GM23338 (cell line): ENCODE measurements around the gene PIK3C3.

ENCODE experiments used
- CREB1 ChIP-seq: fragments of 250-450 bp; sonication (Bioruptor Pico); IDR thresholded peaks from 2 replicates; pipeline ENCODE4 v1.5.0; 2020; ENCODE audit warnings: low read depth, mild to moderate bottlenecking, moderate library complexity
- ETS1 ChIP-seq: IDR thresholded peaks from 2 replicates; pipeline ENCODE4 v1.6.1; 2016; ENCODE audit warnings: antibody characterized with exemption
- EZH2 ChIP-seq: fragments of 200-600 bp; sonication (generic); IDR thresholded peaks from one replicate; pipeline ENCODE4 v1.8.0; 2017; ENCODE audit warnings: antibody characterized with exemption, mild to moderate bottlenecking, low read depth; ENCODE audit not compliant: unreplicated experiment
- EZH2phosphoT487 ChIP-seq: fragments of 200-600 bp; sonication (generic); IDR thresholded peaks from one replicate; pipeline ENCODE4 v1.8.1; 2018; ENCODE audit warnings: antibody characterized with exemption; ENCODE audit not compliant: unreplicated experiment
- JUNB ChIP-seq: IDR thresholded peaks from one replicate; pipeline ENCODE4 v1.6.1; 2016; ENCODE audit warnings: antibody characterized with exemption; ENCODE audit not compliant: unreplicated experiment
- POLR2AphosphoS5 ChIP-seq: IDR thresholded peaks from 2 replicates; pipeline ENCODE4 v1.6.1; 2016; ENCODE audit warnings: antibody characterized with exemption, low read depth
- STAT1 ChIP-seq: IDR thresholded peaks from one replicate; pipeline ENCODE4 v1.6.1; 2016; ENCODE audit warnings: antibody characterized with exemption; ENCODE audit not compliant: unreplicated experiment
- ZNF114 ChIP-seq: fragments of 250-450 bp; sonication (Bioruptor Pico); IDR thresholded peaks from 2 replicates; pipeline ENCODE4 v1.5.0; 2020; ENCODE audit warnings: mild to moderate bottlenecking, moderate library complexity
- ZNF331 ChIP-seq: fragments of 250-450 bp; sonication (Bioruptor Pico); IDR thresholded peaks from 2 replicates; pipeline ENCODE4 v1.5.0; 2020; ENCODE audit warnings: low read depth, mild to moderate bottlenecking, moderate library complexity
- ZNF462 ChIP-seq: fragments of 250-450 bp; sonication (Bioruptor Pico); IDR thresholded peaks from 2 replicates; pipeline ENCODE4 v1.5.0; 2020; ENCODE audit warnings: mild to moderate bottlenecking, moderate library complexity
- TF ChIP-seq, protein P1 (sequence below), 2 experiments: fragments of 200-600 bp in 1 of 2; sonication (generic) in 1 of 2; conservative IDR thresholded peaks; 2 replicates each; pipeline versions ENCODE4 v1.5.1 to v1.6.1; 2016 to 2017; ENCODE audit warnings: antibody characterized with exemption in 2 of 2, low read depth in 2 of 2, mild to moderate bottlenecking in 2 of 2, moderate library complexity in 1 of 2
- TF ChIP-seq, protein P2 (sequence below): IDR thresholded peaks from one replicate; pipeline ENCODE4 v1.6.1; 2018; ENCODE audit warnings: antibody characterized with exemption; ENCODE audit not compliant: unreplicated experiment

DNA sequence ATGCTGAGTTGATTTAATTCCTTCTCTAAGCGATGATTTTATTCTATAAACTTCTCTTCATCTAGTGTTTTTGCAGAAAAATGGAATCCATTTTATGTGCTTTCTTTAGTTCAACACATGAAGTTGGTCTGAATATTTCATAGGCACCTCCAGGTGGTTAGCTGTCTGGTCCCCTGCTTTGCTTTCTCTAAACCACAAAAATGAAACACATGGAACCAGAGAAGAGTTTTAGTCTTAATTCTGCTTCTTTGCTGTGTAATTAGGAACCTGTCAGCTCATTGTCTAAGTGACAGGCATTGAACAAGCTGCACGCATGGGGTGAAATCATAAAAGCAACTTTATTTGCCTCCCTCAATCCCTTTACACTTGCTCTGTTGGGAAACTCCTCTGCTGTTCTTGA is 150.4 kb downstream of the PIK3C3 start:
- TF ChIP-seq, protein P1, sequence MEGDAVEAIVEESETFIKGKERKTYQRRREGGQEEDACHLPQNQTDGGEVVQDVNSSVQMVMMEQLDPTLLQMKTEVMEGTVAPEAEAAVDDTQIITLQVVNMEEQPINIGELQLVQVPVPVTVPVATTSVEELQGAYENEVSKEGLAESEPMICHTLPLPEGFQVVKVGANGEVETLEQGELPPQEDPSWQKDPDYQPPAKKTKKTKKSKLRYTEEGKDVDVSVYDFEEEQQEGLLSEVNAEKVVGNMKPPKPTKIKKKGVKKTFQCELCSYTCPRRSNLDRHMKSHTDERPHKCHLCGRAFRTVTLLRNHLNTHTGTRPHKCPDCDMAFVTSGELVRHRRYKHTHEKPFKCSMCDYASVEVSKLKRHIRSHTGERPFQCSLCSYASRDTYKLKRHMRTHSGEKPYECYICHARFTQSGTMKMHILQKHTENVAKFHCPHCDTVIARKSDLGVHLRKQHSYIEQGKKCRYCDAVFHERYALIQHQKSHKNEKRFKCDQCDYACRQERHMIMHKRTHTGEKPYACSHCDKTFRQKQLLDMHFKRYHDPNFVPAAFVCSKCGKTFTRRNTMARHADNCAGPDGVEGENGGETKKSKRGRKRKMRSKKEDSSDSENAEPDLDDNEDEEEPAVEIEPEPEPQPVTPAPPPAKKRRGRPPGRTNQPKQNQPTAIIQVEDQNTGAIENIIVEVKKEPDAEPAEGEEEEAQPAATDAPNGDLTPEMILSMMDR (conservative IDR thresholded peaks at IDR 0.05; ENCODE audit: low read depth in 2 of 2) = no peak
- no peak for TF ChIP-seq EZH2phosphoT487
- no peak for TF ChIP-seq JUNB
- no peak for TF ChIP-seq POLR2AphosphoS5
- no peak for TF ChIP-seq ETS1
- TF ChIP-seq CREB1 (CRISPR knock-in tag) = no peak
- TF ChIP-seq, protein P2, sequence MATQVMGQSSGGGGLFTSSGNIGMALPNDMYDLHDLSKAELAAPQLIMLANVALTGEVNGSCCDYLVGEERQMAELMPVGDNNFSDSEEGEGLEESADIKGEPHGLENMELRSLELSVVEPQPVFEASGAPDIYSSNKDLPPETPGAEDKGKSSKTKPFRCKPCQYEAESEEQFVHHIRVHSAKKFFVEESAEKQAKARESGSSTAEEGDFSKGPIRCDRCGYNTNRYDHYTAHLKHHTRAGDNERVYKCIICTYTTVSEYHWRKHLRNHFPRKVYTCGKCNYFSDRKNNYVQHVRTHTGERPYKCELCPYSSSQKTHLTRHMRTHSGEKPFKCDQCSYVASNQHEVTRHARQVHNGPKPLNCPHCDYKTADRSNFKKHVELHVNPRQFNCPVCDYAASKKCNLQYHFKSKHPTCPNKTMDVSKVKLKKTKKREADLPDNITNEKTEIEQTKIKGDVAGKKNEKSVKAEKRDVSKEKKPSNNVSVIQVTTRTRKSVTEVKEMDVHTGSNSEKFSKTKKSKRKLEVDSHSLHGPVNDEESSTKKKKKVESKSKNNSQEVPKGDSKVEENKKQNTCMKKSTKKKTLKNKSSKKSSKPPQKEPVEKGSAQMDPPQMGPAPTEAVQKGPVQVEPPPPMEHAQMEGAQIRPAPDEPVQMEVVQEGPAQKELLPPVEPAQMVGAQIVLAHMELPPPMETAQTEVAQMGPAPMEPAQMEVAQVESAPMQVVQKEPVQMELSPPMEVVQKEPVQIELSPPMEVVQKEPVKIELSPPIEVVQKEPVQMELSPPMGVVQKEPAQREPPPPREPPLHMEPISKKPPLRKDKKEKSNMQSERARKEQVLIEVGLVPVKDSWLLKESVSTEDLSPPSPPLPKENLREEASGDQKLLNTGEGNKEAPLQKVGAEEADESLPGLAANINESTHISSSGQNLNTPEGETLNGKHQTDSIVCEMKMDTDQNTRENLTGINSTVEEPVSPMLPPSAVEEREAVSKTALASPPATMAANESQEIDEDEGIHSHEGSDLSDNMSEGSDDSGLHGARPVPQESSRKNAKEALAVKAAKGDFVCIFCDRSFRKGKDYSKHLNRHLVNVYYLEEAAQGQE = no peak
- TF ChIP-seq EZH2 = no peak
- no peak for TF ChIP-seq STAT1
- no peak for TF ChIP-seq ZNF114 (CRISPR knock-in tag)
- TF ChIP-seq ZNF462 (CRISPR knock-in tag) = no peak
- TF ChIP-seq ZNF331 (CRISPR knock-in tag) = no peak
